HG03060 (cell line): Measurements from ENCODE around the gene TCERG1L.
"Not testable (repeated sequence)": the region's sequence is repeated elsewhere in the genome, so short reads cannot be mapped to it uniquely, and the experiment has no call there.

Experiments used
- ATAC-seq: cut with Tn5 transposase; IDR thresholded peaks from one replicate; pipeline ENCODE4 v1.9.1; 2021; ENCODE audit warnings: low read depth, moderate number of reproducible peaks; ENCODE audit not compliant: unreplicated experiment

The TCERG1L gene, protein sequence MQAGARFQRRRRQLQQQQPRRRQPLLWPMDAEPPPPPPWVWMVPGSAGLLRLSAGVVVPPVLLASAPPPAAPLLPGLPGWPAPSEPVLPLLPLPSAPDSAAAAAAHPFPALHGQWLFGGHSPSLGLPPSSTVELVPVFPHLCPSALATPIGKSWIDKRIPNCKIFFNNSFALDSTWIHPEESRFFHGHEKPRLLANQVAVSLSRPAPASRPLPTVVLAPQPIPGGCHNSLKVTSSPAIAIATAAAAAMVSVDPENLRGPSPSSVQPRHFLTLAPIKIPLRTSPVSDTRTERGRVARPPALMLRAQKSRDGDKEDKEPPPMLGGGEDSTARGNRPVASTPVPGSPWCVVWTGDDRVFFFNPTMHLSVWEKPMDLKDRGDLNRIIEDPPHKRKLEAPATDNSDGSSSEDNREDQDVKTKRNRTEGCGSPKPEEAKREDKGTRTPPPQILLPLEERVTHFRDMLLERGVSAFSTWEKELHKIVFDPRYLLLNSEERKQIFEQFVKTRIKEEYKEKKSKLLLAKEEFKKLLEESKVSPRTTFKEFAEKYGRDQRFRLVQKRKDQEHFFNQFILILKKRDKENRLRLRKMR

GRCh38 chr10:131311661-131312477 is at the start of gene TCERG1L:
TCERG1L (minus strand) TSS chr10:131311721; CDS start chr10:131311635, 86 bp downstream.
- ATAC-seq = no peak

DNA sequence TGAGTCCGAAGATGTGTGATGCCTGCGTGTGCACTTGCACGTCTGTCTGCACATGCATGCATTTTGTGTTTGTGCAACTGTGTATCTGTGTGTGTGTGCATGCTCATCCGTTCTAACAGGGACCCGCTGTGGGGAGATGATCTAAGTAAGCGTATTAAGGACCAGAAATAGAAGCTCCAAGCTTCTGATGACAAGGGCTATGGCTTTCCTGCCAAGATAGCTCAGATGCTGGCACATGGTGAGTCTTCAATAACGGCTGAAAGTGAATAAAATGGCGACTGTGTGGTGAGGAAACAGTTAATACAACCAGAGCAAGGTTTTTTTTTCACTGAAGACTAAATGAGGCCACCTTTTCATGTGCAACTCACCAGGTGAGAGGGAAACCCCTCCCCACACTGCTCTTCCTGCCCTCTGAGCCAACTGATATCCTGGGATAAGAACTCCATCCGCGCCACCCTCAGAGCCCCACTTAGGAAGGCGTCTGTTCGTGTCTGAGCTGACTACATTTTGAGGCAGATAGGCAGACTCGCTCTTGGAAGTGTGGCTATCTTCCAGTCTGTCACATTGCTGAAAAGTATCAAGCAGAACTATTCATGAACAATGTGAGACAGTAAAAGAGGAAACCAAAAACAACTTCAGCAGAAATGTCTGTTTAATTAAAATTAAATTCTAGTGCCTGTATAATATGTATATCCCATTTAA is 47.4 kb upstream of the TCERG1L start:
- ATAC-seq = no peak

DNA sequence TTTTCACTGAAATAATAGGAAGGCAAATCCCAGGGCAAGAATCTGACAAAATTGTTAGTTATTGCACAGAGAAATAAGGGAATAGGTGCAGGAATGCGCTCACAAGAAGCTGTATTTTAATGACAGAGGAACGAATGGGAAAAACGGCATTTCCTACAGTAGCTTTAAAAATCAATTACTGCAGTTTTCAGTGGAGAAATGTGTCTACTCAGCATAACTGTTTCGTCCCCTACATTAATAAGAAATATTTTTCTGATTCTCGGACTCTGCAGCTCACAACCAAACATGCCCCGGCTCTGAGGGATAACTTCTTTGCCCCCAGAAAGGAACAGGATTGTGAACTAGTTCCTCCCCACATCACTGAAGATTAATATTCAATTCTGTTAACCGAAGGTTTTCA is 44.9 kb upstream of the TCERG1L start:
- no peak for ATAC-seq

GRCh38 chr10:131355881-131356280 is 44.4 kb upstream of the TCERG1L start:
- no peak for ATAC-seq

GRCh38 chr10:131355056-131355455 is 43.5 kb upstream of the TCERG1L start:
- no peak for ATAC-seq

- no peak for ATAC-seq
Observed at GRCh38 chr10:131354380-131354779, 42.9 kb upstream of the TCERG1L start.

GRCh38 chr10:131352765-131353290 is 41.3 kb upstream of the TCERG1L start:
- no peak for ATAC-seq

GRCh38 chr10:131350660-131351059 is 39.1 kb upstream of the TCERG1L start:
- no peak for ATAC-seq

DNA sequence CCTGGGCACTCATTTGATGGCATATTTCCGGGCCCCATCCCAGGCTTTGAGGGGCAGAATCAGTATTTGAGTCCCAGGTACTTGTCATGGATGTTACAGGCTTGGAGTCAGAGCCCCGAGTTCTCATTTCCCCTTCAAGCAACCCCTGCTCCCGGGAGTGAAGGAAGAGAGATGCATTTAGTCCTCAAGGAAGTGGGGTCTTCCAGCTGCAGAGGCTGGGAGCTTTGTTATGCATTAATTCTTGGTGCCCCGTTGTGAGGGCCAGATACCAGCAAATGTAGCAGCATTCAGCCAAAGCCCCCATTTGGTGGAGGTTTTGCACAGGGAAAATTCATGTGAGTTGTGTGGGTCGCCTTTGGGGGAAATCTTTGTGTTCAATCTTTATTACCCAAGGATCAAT is 38.7 kb upstream of the TCERG1L start:
- ATAC-seq = no peak

GRCh38 chr10:131346456-131346855 is 34.9 kb upstream of the TCERG1L start:
- ATAC-seq = no peak

GRCh38 chr10:131345691-131346090 is 34.2 kb upstream of the TCERG1L start:
- no peak for ATAC-seq

GRCh38 chr10:131344747-131345146 is 33.2 kb upstream of the TCERG1L start:
- ATAC-seq = no peak

DNA sequence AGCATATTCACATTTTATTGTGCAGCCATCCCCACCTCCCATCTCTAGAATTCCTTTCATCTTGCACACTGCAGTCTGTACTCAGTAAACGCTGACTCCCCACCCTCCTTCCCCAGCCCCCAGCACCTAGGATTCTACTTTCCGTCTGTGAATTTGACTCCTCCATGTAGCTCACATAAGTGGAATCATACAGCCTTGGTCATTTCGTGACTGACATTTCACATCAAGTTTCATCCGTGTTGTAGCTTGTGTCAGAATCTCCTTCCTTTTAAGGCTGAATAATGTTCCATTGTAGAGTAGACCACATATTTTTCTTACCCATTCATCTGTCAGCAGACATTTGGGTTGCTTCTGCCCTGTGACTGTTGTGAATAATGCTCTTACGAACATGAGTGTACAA is 26.2 kb upstream of the TCERG1L start:
- ATAC-seq = no peak

- ATAC-seq = no peak
Observed at GRCh38 chr10:131332821-131333220, 21.3 kb upstream of the TCERG1L start.

DNA sequence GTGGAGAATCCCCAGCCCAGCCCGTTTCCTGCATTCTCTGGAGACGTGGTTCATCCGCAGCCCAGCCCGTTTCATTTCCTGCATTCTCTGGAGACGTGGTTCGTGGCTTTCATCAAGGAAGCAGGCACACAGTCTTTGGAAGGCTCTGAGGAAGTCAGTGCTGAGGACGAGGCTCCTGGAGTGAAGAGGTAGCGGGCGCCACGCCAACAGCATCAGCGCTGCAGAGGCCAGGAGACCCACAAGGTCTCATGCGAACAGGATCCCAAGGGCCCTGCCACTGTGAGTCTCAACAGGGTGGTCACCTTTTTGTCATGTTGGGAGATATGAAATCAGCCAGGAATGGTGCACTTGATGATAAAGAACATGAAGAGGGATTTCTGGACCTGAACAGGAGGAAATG is 12.4 kb upstream of the TCERG1L start:
- no peak for ATAC-seq

DNA sequence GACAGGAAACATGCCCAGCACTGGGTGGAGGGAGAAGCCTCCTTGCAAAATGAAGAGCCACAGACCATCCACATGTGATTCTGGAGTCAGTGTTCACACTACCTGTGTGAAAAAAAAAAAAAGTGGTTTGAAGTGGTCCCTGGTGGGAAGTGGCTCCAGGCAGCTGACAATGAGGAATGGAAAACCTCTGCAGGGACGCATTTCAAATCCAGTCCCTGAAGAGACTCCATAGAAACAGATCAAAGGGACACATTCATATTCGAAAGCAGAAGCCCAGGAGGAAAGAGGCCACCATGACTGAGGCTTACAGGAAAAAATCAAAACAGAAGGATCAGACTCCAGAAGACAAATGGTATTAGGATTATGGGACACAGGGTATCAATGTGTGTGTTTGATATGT is 11.5 kb upstream of the TCERG1L start:
- no peak for ATAC-seq

DNA sequence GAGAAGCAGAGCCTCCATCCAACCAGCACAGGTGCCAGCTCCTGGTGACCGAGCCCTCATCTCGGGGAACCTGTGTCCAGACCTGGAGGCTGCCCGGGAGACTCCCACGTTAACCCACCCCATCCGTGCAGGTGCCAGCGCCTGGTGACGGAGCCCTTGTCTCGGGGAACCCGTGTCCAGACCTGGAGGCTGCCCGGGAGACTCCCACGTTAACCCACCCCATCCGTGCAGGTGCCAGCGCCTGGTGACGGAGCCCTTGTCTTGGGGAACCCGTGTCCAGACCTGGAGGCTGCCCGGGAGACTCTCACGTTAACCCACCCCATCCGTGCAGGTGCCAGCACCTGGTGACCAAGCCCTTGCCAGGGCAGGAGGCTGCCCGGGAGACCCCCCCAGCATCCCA is 11.1 kb upstream of the TCERG1L start:
- not testable (repeated sequence) for ATAC-seq

DNA sequence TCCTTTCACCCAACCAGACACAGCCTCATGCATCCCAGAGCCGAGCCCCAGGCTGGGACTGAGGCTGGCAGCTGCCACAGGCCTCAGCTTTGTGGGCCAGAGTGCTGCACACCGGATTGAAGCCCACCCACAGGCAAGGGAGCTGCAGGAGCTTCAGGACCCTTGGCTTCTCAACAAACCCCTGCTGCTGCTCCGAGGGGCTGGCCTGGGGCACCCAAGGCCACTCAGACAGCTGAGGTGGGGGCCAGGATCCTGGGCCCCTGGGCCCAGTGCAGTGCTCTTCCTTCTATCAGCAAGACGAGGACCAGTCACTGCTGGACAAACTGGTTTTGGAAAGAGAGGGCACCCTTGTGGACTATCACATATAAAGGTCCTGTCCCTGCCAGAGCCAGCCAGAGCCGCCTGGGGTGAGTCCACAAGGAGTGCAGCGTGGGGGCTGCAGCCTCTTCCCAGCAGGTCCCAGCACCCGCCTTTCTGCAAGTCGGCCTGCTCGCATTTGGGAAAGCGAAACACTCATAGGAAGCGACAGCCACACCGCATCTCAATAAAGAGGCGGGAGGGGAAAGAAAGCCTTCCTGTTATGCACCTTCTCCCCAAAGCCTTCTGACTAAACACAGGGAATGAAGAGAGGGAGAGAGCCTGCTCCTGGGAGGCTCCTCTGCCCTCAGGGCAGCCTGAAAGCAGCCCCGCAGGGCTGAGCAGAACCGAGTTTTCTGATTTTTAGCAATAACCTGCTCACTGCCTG is 9.5 kb upstream of the TCERG1L start:
- ATAC-seq = no peak

GRCh38 chr10:131318814-131319213 is 7.3 kb upstream of the TCERG1L start:
- ATAC-seq = no peak

GRCh38 chr10:131318291-131318690 is 6.8 kb upstream of the TCERG1L start:
- ATAC-seq = no peak
